Loucy (cell line): Measurements from ENCODE around the gene CCDC33.

Experiments
- EZH2phosphoT487 ChIP-seq: fragments of 200-600 bp; IDR thresholded peaks from 2 replicates; pipeline ENCODE4 v1.6.1; 2018; ENCODE audit warnings: antibody characterized with exemption, mild to moderate bottlenecking, moderate library complexity, borderline replicate concordance
- TF ChIP-seq, protein P1 (sequence below): fragments of 200-600 bp; sonication (generic); conservative IDR thresholded peaks from 2 replicates; pipeline ENCODE4 v1.5.1; 2014; ENCODE audit warnings: mild to moderate bottlenecking, antibody characterized with exemption, low read length

DNA sequence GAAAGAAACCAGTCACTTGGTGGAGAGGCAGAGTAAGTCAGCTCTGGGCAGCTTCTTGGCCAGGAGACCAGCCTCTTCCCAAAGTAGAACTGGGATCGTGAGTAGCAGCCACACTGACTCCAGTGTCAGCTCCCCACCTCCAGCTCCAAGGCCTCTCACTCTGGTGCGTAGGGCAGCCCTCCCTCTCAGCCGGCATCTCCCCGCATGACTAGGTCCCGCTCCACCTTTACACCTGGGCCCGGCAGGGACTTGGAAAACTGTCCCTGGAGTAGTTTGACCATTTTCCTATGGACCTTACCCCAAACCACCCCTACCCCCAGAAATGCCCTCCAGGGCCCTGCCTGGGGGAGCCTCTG is 36.9 kb upstream of the CCDC33 start:
- TF ChIP-seq, protein P1, sequence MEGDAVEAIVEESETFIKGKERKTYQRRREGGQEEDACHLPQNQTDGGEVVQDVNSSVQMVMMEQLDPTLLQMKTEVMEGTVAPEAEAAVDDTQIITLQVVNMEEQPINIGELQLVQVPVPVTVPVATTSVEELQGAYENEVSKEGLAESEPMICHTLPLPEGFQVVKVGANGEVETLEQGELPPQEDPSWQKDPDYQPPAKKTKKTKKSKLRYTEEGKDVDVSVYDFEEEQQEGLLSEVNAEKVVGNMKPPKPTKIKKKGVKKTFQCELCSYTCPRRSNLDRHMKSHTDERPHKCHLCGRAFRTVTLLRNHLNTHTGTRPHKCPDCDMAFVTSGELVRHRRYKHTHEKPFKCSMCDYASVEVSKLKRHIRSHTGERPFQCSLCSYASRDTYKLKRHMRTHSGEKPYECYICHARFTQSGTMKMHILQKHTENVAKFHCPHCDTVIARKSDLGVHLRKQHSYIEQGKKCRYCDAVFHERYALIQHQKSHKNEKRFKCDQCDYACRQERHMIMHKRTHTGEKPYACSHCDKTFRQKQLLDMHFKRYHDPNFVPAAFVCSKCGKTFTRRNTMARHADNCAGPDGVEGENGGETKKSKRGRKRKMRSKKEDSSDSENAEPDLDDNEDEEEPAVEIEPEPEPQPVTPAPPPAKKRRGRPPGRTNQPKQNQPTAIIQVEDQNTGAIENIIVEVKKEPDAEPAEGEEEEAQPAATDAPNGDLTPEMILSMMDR: no peak
- no peak for TF ChIP-seq EZH2phosphoT487
